B cell (primary cell): ENCODE measurements around the gene DISP2. TPM values are rescaled to one million over a fixed set of nuclear protein-coding genes. Genes with fewer than 3 reads are reported as not detected.

Source experiments
- ATAC-seq: fragments of 200-7000 bp; cut with Tn5 transposase; one replicate; pipeline ENCODE4 v1.10.0; 2021; ENCODE audit warnings: low read depth, mild to moderate bottlenecking, moderate number of reproducible peaks, moderate library complexity
- CTCF ChIA-PET: fragments of 350-600 bp; sonication (Branson Sonifier 250); formaldehyde crosslinking; loops from one replicate; lab custom pipeline; 2021; ENCODE audit warnings: antibody characterized with exemption, inconsistent platforms; lab: Charles Lee
- POLR2A ChIA-PET: fragments of 350-600 bp; sonication (Branson Sonifier 250); formaldehyde crosslinking; loops from one replicate; lab custom pipeline; 2021; ENCODE audit warnings: antibody characterized with exemption; lab: Charles Lee
- DNase-seq: peaks from one replicate; pipeline ENCODE4 v3.0.0; 2013
- H2AFZ ChIP-seq: 2 replicates; pipeline ENCODE4 v1.6.1; 2012; ENCODE audit warnings: mild to moderate bottlenecking, low read depth, low read length; ENCODE audit not compliant: insufficient read depth, poor library complexity, severe bottlenecking
- H3K27ac ChIP-seq, 2 donors: 1 replicate in 1 of 2; 2 replicates in 1 of 2; pipeline ENCODE4 v1.5.1; 2012 to 2013; ENCODE audit warnings: low read length in 2 of 2, mild to moderate bottlenecking in 2 of 2, moderate library complexity in 1 of 2
- H3K27me3 ChIP-seq, 4 experiments: fragments of 200-600 bp in 1 of 4; sonication (generic) in 1 of 4; replicated peaks in 1 of 4; 1 replicate in 2 of 4; 2 replicates in 2 of 4; pipeline versions ENCODE4 v1.6.1 to v1.7.0; 2013 to 2016; ENCODE audit warnings: low read length in 3 of 4, mild to moderate bottlenecking in 2 of 4, mixed read lengths in 1 of 4, moderate library complexity in 1 of 4; ENCODE audit not compliant: insufficient read depth in 4 of 4, control insufficient read depth in 3 of 4; ENCODE audit errors: control extremely low read depth in 1 of 4
- H3K36me3 ChIP-seq, 2 experiments: replicated peaks in 1 of 2; 1 replicate in 1 of 2; 2 replicates in 1 of 2; pipeline versions ENCODE4 v1.6.1 to v1.7.1; 2013; ENCODE audit warnings: low read length in 1 of 2; ENCODE audit not compliant: insufficient read depth in 2 of 2, control insufficient read depth in 1 of 2; ENCODE audit errors: control extremely low read depth in 1 of 2, extremely low read depth in 1 of 2
- H3K4me1 ChIP-seq, 2 donors: fragments of 200-600 bp in 1 of 2; sonication (generic) in 1 of 2; 1 replicate in 1 of 2; 2 replicates in 1 of 2; pipeline versions ENCODE4 v1.5.1 to v1.6.1; 2013 to 2017; ENCODE audit warnings: low read length in 2 of 2; ENCODE audit not compliant: control insufficient read depth in 2 of 2, insufficient read depth in 2 of 2
- H3K4me2 ChIP-seq: replicated peaks from 2 replicates; pipeline ENCODE3; 2012; ENCODE audit warnings: mild to moderate bottlenecking, low read depth, low read length; ENCODE audit not compliant: poor library complexity, severe bottlenecking
- H3K4me3 ChIP-seq, 5 experiments: fragments of 200-600 bp in 1 of 5; sonication (generic) in 1 of 5; 1 replicate in 3 of 5; 2 replicates in 2 of 5; pipeline versions ENCODE4 v1.5.1 to v1.7.0; 2011 to 2016; ENCODE audit warnings: low read length in 4 of 5, mild to moderate bottlenecking in 4 of 5, low read depth in 2 of 5, control low read depth in 1 of 5, moderate library complexity in 1 of 5; ENCODE audit not compliant: insufficient read depth in 1 of 5; ENCODE audit errors: control extremely low read depth in 1 of 5, extremely low read depth in 1 of 5
- H3K79me2 ChIP-seq: fragments of 200-600 bp; sonication (generic); one replicate; pipeline ENCODE4 v1.6.0; 2016; ENCODE audit warnings: low read length; ENCODE audit not compliant: control insufficient read depth, insufficient read depth
- H3K9ac ChIP-seq: fragments of 200-600 bp; sonication (generic); 2 replicates; pipeline ENCODE4 v1.6.1; 2017; ENCODE audit warnings: mild to moderate bottlenecking, low read length, moderate library complexity
- H3K9me3 ChIP-seq, 3 donors: one replicate each; pipeline versions ENCODE4 v1.6.1 to v1.7.1; 2013; ENCODE audit warnings: low read length in 2 of 3; ENCODE audit not compliant: control insufficient read depth in 2 of 3, insufficient read depth in 1 of 3; ENCODE audit errors: control extremely low read depth in 1 of 3
- H4K20me1 ChIP-seq: 2 replicates; pipeline ENCODE4 v1.6.0; 2012; ENCODE audit warnings: mild to moderate bottlenecking, low read length; ENCODE audit not compliant: insufficient read depth, control insufficient read depth, poor library complexity, severe bottlenecking
- H3K27ac Mint-ChIP-seq: one replicate; pipeline ENCODE4 v1.8.0; 2021; ENCODE audit warnings: mixed read lengths
- H3K27me3 Mint-ChIP-seq: one replicate; pipeline ENCODE4 v1.8.0; 2021; ENCODE audit warnings: mixed read lengths
- H3K4me1 Mint-ChIP-seq: one replicate; pipeline ENCODE4 v1.8.0; 2021; ENCODE audit warnings: mixed read lengths
- H3K4me3 Mint-ChIP-seq: one replicate; pipeline ENCODE4 v1.8.0; 2021; ENCODE audit warnings: mixed read lengths
- H3K9me3 Mint-ChIP-seq: one replicate; pipeline ENCODE4 v1.8.0; 2022; ENCODE audit warnings: mixed read lengths; ENCODE audit not compliant: insufficient read depth
- EZH2 ChIP-seq: IDR thresholded peaks from 2 replicates; pipeline ENCODE4 v1.6.1; 2012; ENCODE audit warnings: borderline replicate concordance, low read depth, mild to moderate bottlenecking, moderate library complexity, low read length; ENCODE audit not compliant: insufficient read depth, poor library complexity, severe bottlenecking
- WGBS: methylation state at CpG from one replicate; pipeline ENCODE4 v1.1.5; 2013; ENCODE audit warnings: missing lambda C conversion rate; ENCODE audit not compliant: insufficient coverage; 5-methylcytosine and 5-hydroxymethylcytosine counted together
- intact Hi-C: fragments of 100-400 bp; cut with micrococcal nuclease; formaldehyde crosslinking; loops from one replicate; pipeline ENCODE4 v1.10.0; 2022
- polyA plus RNA-seq: library from polyadenylated mRNA; depleted of rRNA; stranded (reverse); fragments of >200 nt; gene quantifications from 2 replicates; pipeline ENCODE4 v1.2.3, GENCODE V29; 2012
- total RNA-seq, 2 donors: library from RNA; stranded (reverse); fragments of 120-200 nt in 1 of 2; gene quantifications; 1 replicate in 1 of 2; 2 replicates in 1 of 2; pipeline versions ENCODE4 v1.2.3 to v1.2.4, GENCODE V29; 2013 to 2022
- TF ChIP-seq, protein P1 (sequence below): fragments of 200-600 bp; IDR thresholded peaks from one replicate; pipeline ENCODE4 v1.8.0; 2022; ENCODE audit warnings: antibody characterized with exemption, mild to moderate bottlenecking

DISP2 gene
- total and polyA plus RNA-seq, 2 donors (not counting 1 experiment from before 2014, with no cell fraction given): 0.13 to 0.71 TPM

DNA sequence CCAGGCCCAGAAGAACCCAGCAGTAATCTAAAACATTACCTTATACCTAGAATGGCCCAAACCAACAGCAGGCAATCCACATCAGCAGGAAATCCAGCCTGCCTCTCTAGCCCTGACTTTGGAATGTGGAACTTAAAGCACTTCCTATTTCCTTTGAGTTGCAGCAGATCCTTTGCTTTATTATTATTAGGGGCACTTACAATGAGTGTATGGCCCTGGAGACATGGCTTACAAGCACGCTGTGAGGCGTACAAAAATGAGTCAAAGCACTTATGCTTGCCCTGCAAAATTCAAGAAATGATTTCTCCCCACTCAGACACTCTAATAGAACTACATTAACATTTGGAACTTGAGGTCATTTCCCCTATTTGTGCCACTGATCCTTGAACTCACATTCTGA, 15.0 kb downstream of the DISP2 start:
- H3K27ac Mint-ChIP-seq: no peak overlapping the region
- POLR2A ChIA-PET: no interaction called here
- H3K27me3 ChIP-seq: no peaks in the 10 kb centered on the region
- no peaks in the 10 kb centered on the region for H3K9me3 ChIP-seq
- ATAC-seq (no peak), DNase-seq (no peak)
- H2AFZ ChIP-seq: no peak overlapping the region
- no peaks in the 10 kb centered on the region for H3K36me3 ChIP-seq
- CTCF ChIA-PET: interaction anchor here (1.1 to 3.8 kb wide), 2 partner anchors 29 to 35 kb away, joined by 4 to 11 read pairs; no protein-coding TSS in a partner anchor
- H3K4me1 Mint-ChIP-seq: peaks cover 2% of the 10 kb centered on the region
- no peak overlapping the region for H3K4me2 ChIP-seq
- no peak overlapping the region for H3K4me3 ChIP-seq
- no peaks in the 10 kb centered on the region for H3K9me3 Mint-ChIP-seq
- no peaks in the 10 kb centered on the region for H3K27me3 Mint-ChIP-seq
- TF ChIP-seq EZH2: no peak
- TF ChIP-seq, protein P1, sequence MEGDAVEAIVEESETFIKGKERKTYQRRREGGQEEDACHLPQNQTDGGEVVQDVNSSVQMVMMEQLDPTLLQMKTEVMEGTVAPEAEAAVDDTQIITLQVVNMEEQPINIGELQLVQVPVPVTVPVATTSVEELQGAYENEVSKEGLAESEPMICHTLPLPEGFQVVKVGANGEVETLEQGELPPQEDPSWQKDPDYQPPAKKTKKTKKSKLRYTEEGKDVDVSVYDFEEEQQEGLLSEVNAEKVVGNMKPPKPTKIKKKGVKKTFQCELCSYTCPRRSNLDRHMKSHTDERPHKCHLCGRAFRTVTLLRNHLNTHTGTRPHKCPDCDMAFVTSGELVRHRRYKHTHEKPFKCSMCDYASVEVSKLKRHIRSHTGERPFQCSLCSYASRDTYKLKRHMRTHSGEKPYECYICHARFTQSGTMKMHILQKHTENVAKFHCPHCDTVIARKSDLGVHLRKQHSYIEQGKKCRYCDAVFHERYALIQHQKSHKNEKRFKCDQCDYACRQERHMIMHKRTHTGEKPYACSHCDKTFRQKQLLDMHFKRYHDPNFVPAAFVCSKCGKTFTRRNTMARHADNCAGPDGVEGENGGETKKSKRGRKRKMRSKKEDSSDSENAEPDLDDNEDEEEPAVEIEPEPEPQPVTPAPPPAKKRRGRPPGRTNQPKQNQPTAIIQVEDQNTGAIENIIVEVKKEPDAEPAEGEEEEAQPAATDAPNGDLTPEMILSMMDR: no peak
- H3K27ac ChIP-seq: no peak overlapping the region
- H4K20me1 ChIP-seq: no peaks in the 10 kb centered on the region
- no CpG with 5 or more reads among the region's 2 CpGs for WGBS
- no peak overlapping the region for H3K4me3 Mint-ChIP-seq
- peaks cover 3 to 5% of the 10 kb centered on the region in 2 donors for H3K4me1 ChIP-seq
- intact Hi-C loops: no loop called here
- H3K79me2 ChIP-seq: no peaks in the 10 kb centered on the region
- no peak overlapping the region for H3K9ac ChIP-seq

DNA sequence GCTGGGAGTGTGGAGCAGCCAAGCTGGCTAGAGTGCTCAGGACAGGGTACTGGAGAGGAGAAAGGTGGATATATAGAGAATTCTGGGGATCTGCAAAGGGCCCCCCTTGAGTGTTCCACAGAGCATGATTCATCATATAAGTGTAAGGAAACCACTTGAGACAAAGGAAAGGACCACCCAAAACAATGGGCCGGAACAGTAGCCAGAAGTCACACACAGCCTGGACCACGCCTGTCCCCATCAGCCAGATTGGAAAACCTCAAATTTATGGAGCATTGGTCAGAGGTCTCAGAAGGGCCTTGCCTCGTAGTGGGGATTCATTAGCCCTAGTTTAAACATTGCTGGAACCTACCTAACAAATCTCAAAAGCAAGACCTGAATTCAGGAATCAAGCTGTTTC, 19.6 kb downstream of the DISP2 start:
- H4K20me1 ChIP-seq: no peaks in the 10 kb centered on the region
- no peak overlapping the region for H2AFZ ChIP-seq
- Mint-ChIP-seq H3K27ac (no peak overlapping the region), H3K9me3 (no peaks in the 10 kb centered on the region), H3K27me3 (no peaks in the 10 kb centered on the region), H3K4me3 (no peak overlapping the region), H3K4me1 (peaks cover 3% of the 10 kb centered on the region)
- H3K9me3 ChIP-seq: no peaks in the 10 kb centered on the region
- no peaks in the 10 kb centered on the region for H3K36me3 ChIP-seq
- no peak overlapping the region for H3K4me2 ChIP-seq
- POLR2A ChIA-PET: no interaction called here
- TF ChIP-seq EZH2: no peak
- TF ChIP-seq, protein P1: no peak
- no peak overlapping the region for H3K27ac ChIP-seq
- no peak overlapping the region for H3K4me3 ChIP-seq
- 96% methylated on average over 3 of the region's 3 CpGs for WGBS
- intact Hi-C loops: no loop called here
- H3K4me1 ChIP-seq: peaks cover 0 to 3% of the 10 kb centered on the region in 2 donors
- CTCF ChIA-PET: interaction anchor here (1.0 to 1.2 kb wide), 2 partner anchors 10 to 44 kb away, joined by 3 read pairs; no protein-coding TSS in a partner anchor
- H3K27me3 ChIP-seq: no peaks in the 10 kb centered on the region
- no peaks in the 10 kb centered on the region for H3K79me2 ChIP-seq
- no peak for DNase-seq
- no peak overlapping the region for H3K9ac ChIP-seq
- no peak for ATAC-seq
